SK-N-SH treated with all-trans-retinoic acid at 6 μM for 48 hours (cell line): ENCODE results near the gene FOXN3.

Experiments used
- ATAC-seq: fragments of 200-7000 bp; cut with Tn5 transposase; 3 replicates; pipeline ENCODE4 v1.9.1; 2020; ENCODE audit warnings: mild to moderate bottlenecking, moderate library complexity
- ARNTL ChIP-seq: fragments of 450-650 bp; formaldehyde crosslinking; IDR thresholded peaks from 2 replicates; pipeline ENCODE4 v1.5.0; 2020; ENCODE audit warnings: low read depth, mild to moderate bottlenecking, moderate library complexity, borderline replicate concordance
- BACH2 ChIP-seq: fragments of 250-450 bp; sonication (Bioruptor Pico); IDR thresholded peaks from 2 replicates; pipeline ENCODE4 v1.9.0; 2021; ENCODE audit warnings: mild to moderate bottlenecking, borderline replicate concordance
- CSDC2 ChIP-seq: fragments of 250-450 bp; sonication (Bioruptor Pico); IDR thresholded peaks from 2 replicates; pipeline ENCODE4 v1.5.0; 2020; ENCODE audit warnings: mild to moderate bottlenecking, moderate library complexity
- ESRRG ChIP-seq: fragments of 250-450 bp; sonication (Bioruptor Pico); IDR thresholded peaks from 2 replicates; pipeline ENCODE4 v1.6.1; 2021; ENCODE audit warnings: mild to moderate bottlenecking
- GLIS3 ChIP-seq: fragments of 250-450 bp; sonication (Bioruptor Pico); IDR thresholded peaks from 2 replicates; pipeline ENCODE4 v1.5.0; 2020; ENCODE audit warnings: mild to moderate bottlenecking, moderate library complexity
- ISL1 ChIP-seq: fragments of 250-450 bp; sonication (Bioruptor Pico); IDR thresholded peaks from 2 replicates; pipeline ENCODE4 v2.1.2; 2022; ENCODE audit warnings: mild to moderate bottlenecking, moderate library complexity
- OSR1 ChIP-seq: fragments of 250-450 bp; sonication (Bioruptor Pico); IDR thresholded peaks from 2 replicates; pipeline ENCODE4 v1.8.0; 2022; ENCODE audit warnings: moderate library complexity, mild to moderate bottlenecking, inconsistent platforms
- PPARA ChIP-seq: fragments of 250-450 bp; sonication (Bioruptor Pico); IDR thresholded peaks from 2 replicates; pipeline ENCODE4 v1.5.0; 2020; ENCODE audit warnings: mild to moderate bottlenecking, borderline replicate concordance
- RARB ChIP-seq: fragments of 250-450 bp; sonication (Bioruptor Pico); IDR thresholded peaks from 2 replicates; pipeline ENCODE4 v1.8.0; 2021; ENCODE audit warnings: mild to moderate bottlenecking, moderate library complexity
- SNAI2 ChIP-seq: fragments of 250-450 bp; sonication (Bioruptor Pico); IDR thresholded peaks from 2 replicates; pipeline ENCODE4 v1.5.0; 2020; ENCODE audit warnings: mild to moderate bottlenecking, moderate library complexity
- TCF4 ChIP-seq: fragments of 250-450 bp; sonication (Bioruptor Pico); IDR thresholded peaks from 2 replicates; pipeline ENCODE4 v1.8.0; 2021; ENCODE audit warnings: mild to moderate bottlenecking, moderate library complexity, borderline replicate concordance
- TOX ChIP-seq: fragments of 250-450 bp; sonication (Bioruptor Pico); IDR thresholded peaks from 2 replicates; pipeline ENCODE4 v1.8.0; 2021; ENCODE audit warnings: mild to moderate bottlenecking, moderate library complexity, borderline replicate concordance
- TSHZ2 ChIP-seq: fragments of 250-450 bp; sonication (Bioruptor Pico); IDR thresholded peaks from 2 replicates; pipeline ENCODE4 v1.5.0; 2020; ENCODE audit warnings: mild to moderate bottlenecking, moderate library complexity
- ZFP3 ChIP-seq: fragments of 250-450 bp; sonication (Bioruptor Pico); IDR thresholded peaks from 2 replicates; pipeline ENCODE4 v1.5.0; 2020; ENCODE audit warnings: mild to moderate bottlenecking, moderate library complexity
- ZFP30 ChIP-seq: fragments of 450-650 bp; formaldehyde crosslinking; IDR thresholded peaks from 2 replicates; pipeline ENCODE4 v1.5.0; 2022; ENCODE audit warnings: mild to moderate bottlenecking, moderate library complexity
- ZNF565 ChIP-seq: fragments of 450-650 bp; formaldehyde crosslinking; conservative IDR thresholded peaks from 2 replicates; pipeline ENCODE4 v1.5.0; 2020; ENCODE audit warnings: low read depth, mild to moderate bottlenecking, moderate library complexity
- ZNF70 ChIP-seq: fragments of 450-650 bp; formaldehyde crosslinking; IDR thresholded peaks from 2 replicates; pipeline ENCODE4 v1.5.0; 2020; ENCODE audit warnings: mild to moderate bottlenecking, moderate library complexity
- ZNF8 ChIP-seq: fragments of 450-650 bp; formaldehyde crosslinking; IDR thresholded peaks from 2 replicates; pipeline ENCODE4 v1.5.0; 2020; ENCODE audit warnings: mild to moderate bottlenecking, moderate library complexity
- TF ChIP-seq, protein P1 (sequence below): fragments of 250-450 bp; sonication (Bioruptor Pico); IDR thresholded peaks from 2 replicates; pipeline ENCODE4 v1.5.1; 2020; ENCODE audit warnings: low read depth, mild to moderate bottlenecking, moderate library complexity
- TF ChIP-seq, protein P2 (sequence below): fragments of 250-450 bp; sonication (Bioruptor Pico); IDR thresholded peaks from 2 replicates; pipeline ENCODE4 v1.8.0; 2021; ENCODE audit warnings: low read depth, mild to moderate bottlenecking, moderate library complexity, borderline replicate concordance
- TF ChIP-seq, protein P3 (sequence below): fragments of 250-450 bp; sonication (Bioruptor Pico); IDR thresholded peaks from 2 replicates; pipeline ENCODE4 v1.8.0; 2020; ENCODE audit warnings: mild to moderate bottlenecking, moderate library complexity, borderline replicate concordance

Gene FOXN3

DNA sequence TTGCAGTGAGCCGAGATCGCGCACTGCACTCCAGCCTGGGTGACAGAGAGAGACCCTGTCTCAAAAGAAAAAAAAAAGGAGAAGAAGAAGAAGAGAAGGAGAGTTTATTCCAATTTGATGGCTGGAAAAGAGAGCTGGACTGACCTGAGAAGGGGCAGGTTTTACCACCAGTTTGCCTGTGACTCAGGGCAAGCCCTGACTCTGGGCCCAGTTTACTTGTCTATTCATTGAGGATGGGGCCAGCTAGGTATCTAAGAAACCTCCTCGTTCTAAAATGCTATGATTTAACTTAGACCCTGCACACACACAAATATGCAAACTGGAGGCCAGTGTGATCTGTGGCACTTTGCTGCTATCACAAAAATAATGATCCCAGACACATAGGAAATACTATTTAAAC, 155.0 kb downstream of the FOXN3 start:
- no peak for ATAC-seq
- TF ChIP-seq ZNF70 (CRISPR knock-in tag) (no peak), ISL1 (no peak), OSR1 (CRISPR knock-in tag) (no peak), PPARA (CRISPR knock-in tag) (no peak), TSHZ2 (CRISPR knock-in tag) (no peak), GLIS3 (CRISPR knock-in tag) (no peak), SNAI2 (no peak), ZFP30 (CRISPR knock-in tag) (no peak), ESRRG (CRISPR knock-in tag) (no peak), ZNF565 (no peak), ARNTL (CRISPR knock-in tag) (no peak)
- TF ChIP-seq, protein P1, sequence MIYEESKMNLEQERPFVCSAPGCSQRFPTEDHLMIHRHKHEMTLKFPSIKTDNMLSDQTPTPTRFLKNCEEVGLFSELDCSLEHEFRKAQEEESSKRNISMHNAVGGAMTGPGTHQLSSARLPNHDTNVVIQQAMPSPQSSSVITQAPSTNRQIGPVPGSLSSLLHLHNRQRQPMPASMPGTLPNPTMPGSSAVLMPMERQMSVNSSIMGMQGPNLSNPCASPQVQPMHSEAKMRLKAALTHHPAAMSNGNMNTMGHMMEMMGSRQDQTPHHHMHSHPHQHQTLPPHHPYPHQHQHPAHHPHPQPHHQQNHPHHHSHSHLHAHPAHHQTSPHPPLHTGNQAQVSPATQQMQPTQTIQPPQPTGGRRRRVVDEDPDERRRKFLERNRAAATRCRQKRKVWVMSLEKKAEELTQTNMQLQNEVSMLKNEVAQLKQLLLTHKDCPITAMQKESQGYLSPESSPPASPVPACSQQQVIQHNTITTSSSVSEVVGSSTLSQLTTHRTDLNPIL: no peak
- TF ChIP-seq, protein P2, sequence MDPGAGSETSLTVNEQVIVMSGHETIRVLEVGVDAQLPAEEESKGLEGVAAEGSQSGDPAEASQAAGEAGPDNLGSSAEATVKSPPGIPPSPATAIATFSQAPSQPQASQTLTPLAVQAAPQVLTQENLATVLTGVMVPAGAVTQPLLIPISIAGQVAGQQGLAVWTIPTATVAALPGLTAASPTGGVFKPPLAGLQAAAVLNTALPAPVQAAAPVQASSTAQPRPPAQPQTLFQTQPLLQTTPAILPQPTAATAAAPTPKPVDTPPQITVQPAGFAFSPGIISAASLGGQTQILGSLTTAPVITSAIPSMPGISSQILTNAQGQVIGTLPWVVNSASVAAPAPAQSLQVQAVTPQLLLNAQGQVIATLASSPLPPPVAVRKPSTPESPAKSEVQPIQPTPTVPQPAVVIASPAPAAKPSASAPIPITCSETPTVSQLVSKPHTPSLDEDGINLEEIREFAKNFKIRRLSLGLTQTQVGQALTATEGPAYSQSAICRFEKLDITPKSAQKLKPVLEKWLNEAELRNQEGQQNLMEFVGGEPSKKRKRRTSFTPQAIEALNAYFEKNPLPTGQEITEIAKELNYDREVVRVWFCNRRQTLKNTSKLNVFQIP: no peak
- TF ChIP-seq, protein P3, sequence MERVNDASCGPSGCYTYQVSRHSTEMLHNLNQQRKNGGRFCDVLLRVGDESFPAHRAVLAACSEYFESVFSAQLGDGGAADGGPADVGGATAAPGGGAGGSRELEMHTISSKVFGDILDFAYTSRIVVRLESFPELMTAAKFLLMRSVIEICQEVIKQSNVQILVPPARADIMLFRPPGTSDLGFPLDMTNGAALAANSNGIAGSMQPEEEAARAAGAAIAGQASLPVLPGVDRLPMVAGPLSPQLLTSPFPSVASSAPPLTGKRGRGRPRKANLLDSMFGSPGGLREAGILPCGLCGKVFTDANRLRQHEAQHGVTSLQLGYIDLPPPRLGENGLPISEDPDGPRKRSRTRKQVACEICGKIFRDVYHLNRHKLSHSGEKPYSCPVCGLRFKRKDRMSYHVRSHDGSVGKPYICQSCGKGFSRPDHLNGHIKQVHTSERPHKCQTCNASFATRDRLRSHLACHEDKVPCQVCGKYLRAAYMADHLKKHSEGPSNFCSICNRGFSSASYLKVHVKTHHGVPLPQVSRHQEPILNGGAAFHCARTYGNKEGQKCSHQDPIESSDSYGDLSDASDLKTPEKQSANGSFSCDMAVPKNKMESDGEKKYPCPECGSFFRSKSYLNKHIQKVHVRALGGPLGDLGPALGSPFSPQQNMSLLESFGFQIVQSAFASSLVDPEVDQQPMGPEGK: no peak

- ATAC-seq: no peak
- TF ChIP-seq ZFP3 (no peak), ZNF70 (CRISPR knock-in tag) (no peak), TSHZ2 (CRISPR knock-in tag) (no peak), CSDC2 (no peak), RARB (CRISPR knock-in tag) (no peak), TCF4 (CRISPR knock-in tag) (no peak), GLIS3 (CRISPR knock-in tag) (no peak), SNAI2 (no peak), OSR1 (CRISPR knock-in tag) (no peak), TOX (no peak), BACH2 (CRISPR knock-in tag) (no peak), ZNF8 (CRISPR knock-in tag) (no peak)
- TF ChIP-seq, protein P3: no peak
- TF ChIP-seq, protein P2: no peak
These were observed 156.1 kb downstream of the FOXN3 start for GRCh38 chr14:89260898-89261297.
